Measurements from ENCODE around the gene PSMC1. TPM values are rescaled to one million over a fixed set of nuclear protein-coding genes. Genes with fewer than 3 reads are reported as not detected.

PSMC1 gene
- total and polyA plus RNA-seq, 2 donors (not counting 1 experiment from before 2014, with no cell fraction given), result 21.4 to 51.6 TPM

- no peak overlapping the region for H3K27ac Mint-ChIP-seq
- Histone ChIP-seq H3K4me3 (ENCODE audit: control extremely low read depth in 1 of 5, extremely low read depth in 1 of 5, insufficient read depth in 1 of 5, low read depth in 2 of 5, low read length in 4 of 5) (no peak overlapping the region), H2AFZ (ENCODE audit: insufficient read depth, low read depth, low read length, poor library complexity, severe bottlenecking) (no peak overlapping the region), H3K4me2 (replicated peaks; ENCODE audit: low read depth, low read length, poor library complexity, severe bottlenecking) (no peak overlapping the region), H3K9ac (ENCODE audit: low read length) (no peak overlapping the region), H3K79me2 (ENCODE audit: control insufficient read depth, insufficient read depth, low read length) (peaks cover 41% of the 10 kb centered on the region), H4K20me1 (ENCODE audit: control insufficient read depth, insufficient read depth, low read length, poor library complexity, severe bottlenecking) (peaks cover 32% of the 10 kb centered on the region), H3K36me3 (replicated peaks in 1 of 2; ENCODE audit: control extremely low read depth in 1 of 2, control insufficient read depth in 1 of 2, extremely low read depth in 1 of 2, insufficient read depth in 2 of 2, low read length in 1 of 2) (peaks cover 0 to 20% of the 10 kb centered on the region in 2 experiments), H3K9me3 (ENCODE audit: control extremely low read depth in 1 of 3, control insufficient read depth in 2 of 3, insufficient read depth in 1 of 3, low read length in 2 of 3) (no peaks in the 10 kb centered on the region), H3K27me3 (replicated peaks in 1 of 4; ENCODE audit: control extremely low read depth in 1 of 4, control insufficient read depth in 3 of 4, insufficient read depth in 4 of 4, low read length in 3 of 4) (no peaks in the 10 kb centered on the region), H3K4me1 (ENCODE audit: control insufficient read depth in 2 of 2, insufficient read depth in 2 of 2, low read length in 2 of 2) (no peaks in the 10 kb centered on the region), H3K27ac (ENCODE audit: low read length in 2 of 2) (no peak overlapping the region)
- POLR2A ChIA-PET, result interaction anchor here (0.6 kb wide), 1 partner anchor 63 kb away, joined by 4 read pairs; no protein-coding TSS in a partner anchor
- no peaks in the 10 kb centered on the region for H3K27me3 Mint-ChIP-seq
- TF ChIP-seq EZH2 (IDR thresholded peaks at IDR 0.05; ENCODE audit: borderline replicate concordance, insufficient read depth, low read depth, low read length, poor library complexity, severe bottlenecking) (no peak), CTCF (IDR thresholded peaks at IDR 0.05) (no peak)
- no peak for ATAC-seq (ENCODE audit: low read depth)
- DNase-seq, result no peak
- CTCF ChIA-PET, result no interaction called here
- no peaks in the 10 kb centered on the region for H3K9me3 Mint-ChIP-seq (ENCODE audit: insufficient read depth)
- no peak overlapping the region for H3K4me3 Mint-ChIP-seq
- H3K4me1 Mint-ChIP-seq, result peaks cover 8% of the 10 kb centered on the region
- intact Hi-C loops (cut with micrococcal nuclease), result no loop called here
- 80% methylated on average over 1 of the region's 3 CpGs for WGBS (ENCODE audit: insufficient coverage)
Measured at GRCh38 chr14:90319173-90319572, 62.8 kb downstream of the PSMC1 start.

- Mint-ChIP-seq H3K27me3 (no peaks in the 10 kb centered on the region), H3K9me3 (ENCODE audit: insufficient read depth) (no peaks in the 10 kb centered on the region), H3K27ac (no peak overlapping the region), H3K4me3 (no peak overlapping the region), H3K4me1 (peaks cover 11% of the 10 kb centered on the region)
- Histone ChIP-seq H3K4me1 (ENCODE audit: control insufficient read depth in 2 of 2, insufficient read depth in 2 of 2, low read length in 2 of 2) (no peaks in the 10 kb centered on the region), H3K9ac (ENCODE audit: low read length) (no peak overlapping the region), H2AFZ (ENCODE audit: insufficient read depth, low read depth, low read length, poor library complexity, severe bottlenecking) (no peak overlapping the region), H4K20me1 (ENCODE audit: control insufficient read depth, insufficient read depth, low read length, poor library complexity, severe bottlenecking) (peaks cover 38% of the 10 kb centered on the region), H3K27ac (ENCODE audit: low read length in 2 of 2) (no peak overlapping the region), H3K27me3 (replicated peaks in 1 of 4; ENCODE audit: control extremely low read depth in 1 of 4, control insufficient read depth in 3 of 4, insufficient read depth in 4 of 4, low read length in 3 of 4) (no peaks in the 10 kb centered on the region), H3K9me3 (ENCODE audit: control extremely low read depth in 1 of 3, control insufficient read depth in 2 of 3, insufficient read depth in 1 of 3, low read length in 2 of 3) (no peaks in the 10 kb centered on the region), H3K79me2 (ENCODE audit: control insufficient read depth, insufficient read depth, low read length) (peaks cover 49% of the 10 kb centered on the region), H3K36me3 (replicated peaks in 1 of 2; ENCODE audit: control extremely low read depth in 1 of 2, control insufficient read depth in 1 of 2, extremely low read depth in 1 of 2, insufficient read depth in 2 of 2, low read length in 1 of 2) (peaks cover 0 to 20% of the 10 kb centered on the region in 2 experiments), H3K4me2 (replicated peaks; ENCODE audit: low read depth, low read length, poor library complexity, severe bottlenecking) (no peak overlapping the region), H3K4me3 (ENCODE audit: control extremely low read depth in 1 of 5, extremely low read depth in 1 of 5, insufficient read depth in 1 of 5, low read depth in 2 of 5, low read length in 4 of 5) (no peak overlapping the region)
- no peak for TF ChIP-seq EZH2 (IDR thresholded peaks at IDR 0.05; ENCODE audit: borderline replicate concordance, insufficient read depth, low read depth, low read length, poor library complexity, severe bottlenecking)
- TF ChIP-seq CTCF (IDR thresholded peaks at IDR 0.05), result no peak
- ATAC-seq (ENCODE audit: low read depth) (no peak), DNase-seq (no peak)
- no CpG with 5 or more reads among the region's 6 CpGs for WGBS (ENCODE audit: insufficient coverage)
- intact Hi-C loops (cut with micrococcal nuclease), result no loop called here
- CTCF ChIA-PET, result interaction anchor here (0.6 kb wide), 1 partner anchor 10 kb away, joined by 4 read pairs; no protein-coding TSS in a partner anchor
- POLR2A ChIA-PET, result interaction anchor here (0.6 kb wide), 1 partner anchor 63 kb away, joined by 4 read pairs; no protein-coding TSS in a partner anchor
Measured at GRCh38 chr14:90319634-90320541, 63.5 kb downstream of the PSMC1 start.
